NB4 (cell line): ENCODE measurements around the gene ANKRD7.

Experiments used
- DNase-seq: peaks from one replicate; pipeline ENCODE4 v3.0.0; 2010; ENCODE audit warnings: low read depth
- H3K4me3 ChIP-seq: one replicate; pipeline ENCODE4 v1.5.1; 2011; ENCODE audit warnings: mild to moderate bottlenecking, low read depth, low read length, moderate library complexity
- MYC ChIP-seq: IDR thresholded peaks from 2 replicates; pipeline ENCODE4 v1.6.1; 2011; ENCODE audit warnings: low read depth, low read length
- POLR2A ChIP-seq: IDR thresholded peaks from 2 replicates; pipeline ENCODE4 v1.6.1; 2011; ENCODE audit warnings: mild to moderate bottlenecking; ENCODE audit not compliant: insufficient read length; ENCODE audit errors: extremely low read depth
- TF ChIP-seq, protein P1 (sequence below): IDR thresholded peaks from one replicate; pipeline ENCODE4 v1.5.1; 2012; ENCODE audit warnings: low read depth, low read length
- TF ChIP-seq, protein P2 (sequence below): IDR thresholded peaks from 2 replicates; pipeline ENCODE4 v1.6.1; 2011; ENCODE audit warnings: low read depth, low read length

ANKRD7 gene

DNA sequence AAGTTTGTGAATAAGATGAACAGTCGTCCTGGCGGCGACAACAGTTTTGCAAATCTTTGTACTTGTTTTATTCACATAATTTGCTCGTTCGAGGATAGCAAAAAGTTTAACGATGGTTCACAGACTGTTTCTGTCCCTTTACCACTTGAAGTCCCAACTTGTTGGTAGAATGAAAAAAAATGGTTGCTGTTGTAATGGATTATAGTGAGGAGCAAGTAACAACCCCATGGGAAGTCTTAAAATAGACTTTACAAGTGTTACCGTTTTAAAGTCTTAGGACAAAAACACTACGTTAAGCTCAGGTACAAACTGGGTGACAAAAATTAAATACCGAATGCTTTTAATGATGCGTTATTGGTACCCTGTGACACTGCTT is 40.0 kb upstream of the ANKRD7 start:
- H3K4me3 ChIP-seq: peak overlapping the region; percentile 81
- TF ChIP-seq MYC: no peak
- TF ChIP-seq, protein P1, sequence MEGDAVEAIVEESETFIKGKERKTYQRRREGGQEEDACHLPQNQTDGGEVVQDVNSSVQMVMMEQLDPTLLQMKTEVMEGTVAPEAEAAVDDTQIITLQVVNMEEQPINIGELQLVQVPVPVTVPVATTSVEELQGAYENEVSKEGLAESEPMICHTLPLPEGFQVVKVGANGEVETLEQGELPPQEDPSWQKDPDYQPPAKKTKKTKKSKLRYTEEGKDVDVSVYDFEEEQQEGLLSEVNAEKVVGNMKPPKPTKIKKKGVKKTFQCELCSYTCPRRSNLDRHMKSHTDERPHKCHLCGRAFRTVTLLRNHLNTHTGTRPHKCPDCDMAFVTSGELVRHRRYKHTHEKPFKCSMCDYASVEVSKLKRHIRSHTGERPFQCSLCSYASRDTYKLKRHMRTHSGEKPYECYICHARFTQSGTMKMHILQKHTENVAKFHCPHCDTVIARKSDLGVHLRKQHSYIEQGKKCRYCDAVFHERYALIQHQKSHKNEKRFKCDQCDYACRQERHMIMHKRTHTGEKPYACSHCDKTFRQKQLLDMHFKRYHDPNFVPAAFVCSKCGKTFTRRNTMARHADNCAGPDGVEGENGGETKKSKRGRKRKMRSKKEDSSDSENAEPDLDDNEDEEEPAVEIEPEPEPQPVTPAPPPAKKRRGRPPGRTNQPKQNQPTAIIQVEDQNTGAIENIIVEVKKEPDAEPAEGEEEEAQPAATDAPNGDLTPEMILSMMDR: no peak
- TF ChIP-seq, protein P2, sequence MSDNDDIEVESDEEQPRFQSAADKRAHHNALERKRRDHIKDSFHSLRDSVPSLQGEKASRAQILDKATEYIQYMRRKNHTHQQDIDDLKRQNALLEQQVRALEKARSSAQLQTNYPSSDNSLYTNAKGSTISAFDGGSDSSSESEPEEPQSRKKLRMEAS: no peak
- no peak for TF ChIP-seq POLR2A
- DNase-seq: peak; percentile 42

DNA sequence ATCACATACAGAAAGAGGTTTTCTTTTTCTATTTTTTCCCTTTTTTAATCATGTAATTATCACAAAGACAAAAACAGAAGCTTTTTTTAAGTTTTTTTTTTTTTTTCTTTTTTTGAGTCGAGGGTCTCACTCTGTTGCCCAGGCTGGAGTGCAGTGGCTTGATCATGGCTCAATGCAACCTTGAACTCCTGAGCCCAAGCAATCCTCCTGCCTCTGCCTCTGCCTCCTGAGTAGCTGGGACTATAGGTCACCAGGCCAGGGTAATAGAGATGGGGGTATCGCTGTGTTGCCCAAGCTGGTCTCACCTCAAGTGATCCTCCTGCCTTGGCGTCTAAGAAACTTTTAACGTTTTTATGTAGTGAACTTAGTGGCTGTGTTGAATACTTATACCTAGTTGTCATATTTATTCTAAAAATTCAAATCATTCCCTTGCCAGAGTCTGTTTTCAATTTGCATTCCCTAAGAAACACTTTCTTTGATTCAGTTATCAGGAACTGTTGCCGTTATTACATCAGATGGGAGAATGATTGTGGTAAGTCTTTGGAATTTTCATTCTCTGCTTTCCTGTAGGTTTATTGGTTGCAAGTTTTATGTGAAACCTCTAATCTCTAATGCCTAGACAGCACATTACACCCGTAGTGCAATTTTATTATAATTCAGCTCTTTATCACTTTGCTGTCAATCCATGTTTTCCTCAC is 39.2 kb upstream of the ANKRD7 start:
- peak; percentile 52 for DNase-seq
- TF ChIP-seq, protein P2: no peak
- peak overlapping the region; percentile 81 for H3K4me3 ChIP-seq

DNA sequence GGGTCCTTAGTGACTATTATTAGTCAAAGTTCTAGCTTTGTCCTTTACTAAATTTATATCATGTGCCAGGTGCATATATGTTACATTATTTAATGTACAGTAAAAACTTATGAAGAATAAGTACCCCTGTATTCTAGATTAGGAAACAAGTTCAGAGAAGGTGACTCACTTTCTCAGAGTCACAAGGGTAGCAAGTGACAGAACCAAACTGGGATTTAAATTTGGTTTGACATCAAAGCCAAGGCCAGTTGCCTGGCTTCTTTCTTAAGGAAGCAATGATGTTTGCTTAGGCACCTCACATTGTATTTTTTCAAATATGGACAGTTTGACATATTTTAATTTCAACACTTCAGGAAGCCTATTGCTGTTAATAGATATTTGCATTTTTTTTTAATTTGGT is 38.0 kb upstream of the ANKRD7 start:
- peak; percentile 42 for DNase-seq
- no peak for TF ChIP-seq MYC
- TF ChIP-seq POLR2A: no peak
- TF ChIP-seq, protein P1: no peak
- TF ChIP-seq, protein P2: no peak

DNA sequence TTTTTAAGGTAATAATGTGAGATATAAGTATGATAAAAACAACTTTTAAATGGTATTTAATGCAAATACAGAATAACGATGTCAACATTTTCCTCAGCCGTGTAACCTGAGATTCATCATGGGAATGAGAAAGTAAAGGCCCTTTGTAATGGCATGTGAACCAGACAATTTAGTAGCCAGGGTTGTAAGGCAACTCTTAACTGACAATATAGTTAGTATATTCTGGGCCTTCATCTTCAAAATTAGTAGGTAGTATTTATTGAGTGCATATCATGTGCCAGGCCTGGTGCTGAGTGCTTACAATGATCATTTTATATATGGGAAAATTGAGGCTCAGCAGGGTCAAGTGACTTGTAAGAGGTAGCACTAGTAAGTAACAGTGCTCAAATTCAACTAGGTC is 29.9 kb upstream of the ANKRD7 start:
- no peak for TF ChIP-seq MYC
- no peak for TF ChIP-seq POLR2A
- TF ChIP-seq, protein P2: no peak
- TF ChIP-seq, protein P1: no peak
- no peak overlapping the region for H3K4me3 ChIP-seq
- no peak for DNase-seq

More for the DNA sequence above, 38.0 kb upstream of the ANKRD7 start:
- H3K4me3 ChIP-seq: peak overlapping the region; percentile 81

DNA sequence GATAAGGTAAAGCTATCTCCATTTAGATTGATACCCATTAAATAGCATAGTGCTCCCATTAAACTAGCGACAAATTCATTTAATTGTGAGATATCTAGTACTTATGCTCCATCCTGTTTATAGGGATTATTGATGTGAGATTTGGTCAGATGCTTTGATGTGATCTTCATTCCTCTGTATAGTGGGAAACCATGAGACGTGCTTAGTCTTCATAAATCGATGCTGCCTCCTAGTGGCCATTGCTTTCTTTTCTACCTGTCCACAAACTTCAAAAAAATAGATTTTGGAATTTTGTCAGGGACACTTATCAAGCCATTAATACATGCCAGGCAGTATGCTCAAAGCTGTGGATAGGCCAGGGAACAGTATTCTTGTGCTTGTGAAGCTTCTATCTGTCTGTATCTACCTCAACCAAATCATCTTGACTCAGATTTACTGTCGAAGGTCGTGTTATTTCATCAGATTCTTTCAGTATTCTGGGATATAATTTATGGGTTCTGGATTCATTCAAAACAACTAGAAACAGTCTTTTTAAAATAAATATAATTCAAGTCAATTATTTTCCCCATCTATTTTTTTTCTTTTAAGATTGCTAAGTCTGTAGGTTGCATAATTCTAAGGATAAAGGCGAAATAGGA is 28.5 kb upstream of the ANKRD7 start:
- peak; percentile 82 for DNase-seq
- TF ChIP-seq, protein P1: peak; percentile 87
- no peak for TF ChIP-seq POLR2A
- no peak overlapping the region for H3K4me3 ChIP-seq

DNA sequence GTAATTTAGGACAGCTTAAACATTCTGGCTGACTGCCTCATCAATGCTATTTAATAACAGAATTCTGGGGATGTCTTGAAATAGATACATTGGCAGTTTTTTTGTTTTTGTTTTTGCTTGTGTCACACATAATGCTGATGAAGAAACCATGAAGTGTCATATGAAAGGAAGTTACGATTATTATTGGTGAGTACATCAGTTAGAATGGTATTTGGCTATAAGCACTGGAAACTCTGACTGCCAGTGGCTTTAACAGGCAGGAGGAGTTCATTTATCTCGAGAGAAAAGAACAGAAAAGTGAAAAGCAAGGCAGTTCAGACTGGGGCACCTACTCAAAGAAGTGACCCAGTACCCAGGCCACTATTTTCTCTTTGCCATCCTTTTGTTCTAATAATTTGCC is 22.4 kb upstream of the ANKRD7 start:
- no peak overlapping the region for H3K4me3 ChIP-seq
- DNase-seq: no peak
- no peak for TF ChIP-seq MYC
- no peak for TF ChIP-seq POLR2A
- TF ChIP-seq, protein P2: no peak
- TF ChIP-seq, protein P1: no peak
